ENCODE results near the gene PFKFB4.

DNA sequence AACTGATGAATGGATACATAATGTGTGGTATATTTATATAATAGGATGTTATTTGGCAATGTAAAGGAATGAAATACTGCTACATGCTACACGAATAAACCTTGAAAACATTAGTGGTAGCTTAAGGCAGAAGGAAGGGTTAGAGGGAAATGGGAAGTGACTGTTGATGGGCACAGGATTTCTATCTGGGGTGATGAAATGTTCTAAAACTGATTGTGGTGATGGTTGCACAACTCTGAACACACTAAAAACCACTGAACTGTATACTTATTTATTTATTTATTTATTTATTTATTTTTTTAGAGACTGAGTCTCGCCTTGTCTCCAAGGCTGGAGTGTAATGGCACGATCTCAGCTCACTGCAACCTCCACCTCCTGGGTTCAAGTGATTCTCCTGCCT is 27.8 kb downstream of the PFKFB4 start:
- TF ChIP-seq, protein P1, sequence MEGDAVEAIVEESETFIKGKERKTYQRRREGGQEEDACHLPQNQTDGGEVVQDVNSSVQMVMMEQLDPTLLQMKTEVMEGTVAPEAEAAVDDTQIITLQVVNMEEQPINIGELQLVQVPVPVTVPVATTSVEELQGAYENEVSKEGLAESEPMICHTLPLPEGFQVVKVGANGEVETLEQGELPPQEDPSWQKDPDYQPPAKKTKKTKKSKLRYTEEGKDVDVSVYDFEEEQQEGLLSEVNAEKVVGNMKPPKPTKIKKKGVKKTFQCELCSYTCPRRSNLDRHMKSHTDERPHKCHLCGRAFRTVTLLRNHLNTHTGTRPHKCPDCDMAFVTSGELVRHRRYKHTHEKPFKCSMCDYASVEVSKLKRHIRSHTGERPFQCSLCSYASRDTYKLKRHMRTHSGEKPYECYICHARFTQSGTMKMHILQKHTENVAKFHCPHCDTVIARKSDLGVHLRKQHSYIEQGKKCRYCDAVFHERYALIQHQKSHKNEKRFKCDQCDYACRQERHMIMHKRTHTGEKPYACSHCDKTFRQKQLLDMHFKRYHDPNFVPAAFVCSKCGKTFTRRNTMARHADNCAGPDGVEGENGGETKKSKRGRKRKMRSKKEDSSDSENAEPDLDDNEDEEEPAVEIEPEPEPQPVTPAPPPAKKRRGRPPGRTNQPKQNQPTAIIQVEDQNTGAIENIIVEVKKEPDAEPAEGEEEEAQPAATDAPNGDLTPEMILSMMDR (IDR thresholded peaks at IDR 0.05): no peak
- TF ChIP-seq POLR2A (IDR thresholded peaks at IDR 0.05): no peak
- TF ChIP-seq POLR2AphosphoS5 (IDR thresholded peaks at IDR 0.05): no peak
